GM12892 (cell line): ENCODE measurements around the gene WIPI1.

Source experiments
- POLR2A ChIP-seq: IDR thresholded peaks from 2 replicates; pipeline ENCODE4 v1.6.1; 2011; ENCODE audit warnings: low read depth, low read length, control low read depth
- POLR2AphosphoS5 ChIP-seq: IDR thresholded peaks from 2 replicates; pipeline ENCODE4 v1.6.1; 2011; ENCODE audit warnings: low read depth, low read length, control low read depth
- TAF1 ChIP-seq: IDR thresholded peaks from 2 replicates; pipeline ENCODE4 v1.6.1; 2011; ENCODE audit warnings: low read depth, mild to moderate bottlenecking, control low read depth, low read length, borderline replicate concordance

GRCh38 chr17:68441070-68441770, 16.1 kb downstream of the WIPI1 start:
- TF ChIP-seq POLR2AphosphoS5 (no peak), POLR2A (no peak), TAF1 (no peak)
